H9 (cell line): ENCODE results near the gene DPP3. TPM values are rescaled to one million over a fixed set of nuclear protein-coding genes. Genes with fewer than 3 reads are reported as not detected.

Source experiments
- DNase-seq: peaks from one replicate; pipeline ENCODE4 v3.0.0-alpha.2; 2017
- H2AFZ ChIP-seq: one replicate; pipeline ENCODE4 v1.6.1; 2013; ENCODE audit warnings: mild to moderate bottlenecking, low read length, control low read depth, moderate library complexity
- H2AK5ac ChIP-seq: 2 replicates; pipeline ENCODE4 v1.6.1; 2013; ENCODE audit warnings: low read length, control low read depth, mixed read lengths; ENCODE audit not compliant: insufficient read length
- H2BK120ac ChIP-seq: one replicate; pipeline ENCODE4 v1.6.1; 2013; ENCODE audit warnings: low read depth, mild to moderate bottlenecking, low read length, control low read depth, inconsistent platforms; ENCODE audit not compliant: poor library complexity, severe bottlenecking
- H2BK12ac ChIP-seq: 2 replicates; pipeline ENCODE4 v1.6.1; 2013; ENCODE audit warnings: low read length, control low read depth, mixed read lengths, low read depth; ENCODE audit not compliant: insufficient read length
- H2BK15ac ChIP-seq: 2 replicates; pipeline ENCODE4 v1.6.1; 2013; ENCODE audit warnings: low read depth, low read length, control low read depth
- H2BK20ac ChIP-seq: one replicate; pipeline ENCODE4 v1.6.1; 2013; ENCODE audit warnings: low read depth, mild to moderate bottlenecking, low read length, control low read depth, inconsistent platforms; ENCODE audit not compliant: poor library complexity, severe bottlenecking
- H2BK5ac ChIP-seq: 2 replicates; pipeline ENCODE4 v1.6.1; 2013; ENCODE audit warnings: low read length, control low read depth, mixed read lengths; ENCODE audit not compliant: insufficient read length
- H3K14ac ChIP-seq: 2 replicates; pipeline ENCODE4 v1.6.1; 2013; ENCODE audit warnings: low read length, control low read depth; ENCODE audit not compliant: insufficient read depth
- H3K18ac ChIP-seq: 2 replicates; pipeline ENCODE4 v1.6.1; 2013; ENCODE audit warnings: low read depth, mild to moderate bottlenecking, mixed read lengths, low read length, control low read depth; ENCODE audit not compliant: insufficient read length
- H3K23ac ChIP-seq: 2 replicates; pipeline ENCODE4 v1.6.1; 2013; ENCODE audit warnings: low read length, control low read depth, mixed read lengths, low read depth; ENCODE audit not compliant: insufficient read length
- H3K23me2 ChIP-seq: 2 replicates; pipeline ENCODE4 v1.6.1; 2013; ENCODE audit warnings: low read depth, mild to moderate bottlenecking, mixed read lengths, low read length, control low read depth; ENCODE audit not compliant: insufficient read length, poor library complexity, severe bottlenecking
- H3K27ac ChIP-seq: 2 replicates; pipeline ENCODE4 v1.5.1; 2013; ENCODE audit warnings: low read length, control low read depth, mixed read lengths, low read depth; ENCODE audit not compliant: insufficient read length
- H3K27me3 ChIP-seq: 2 replicates; pipeline ENCODE4 v1.6.1; 2013; ENCODE audit warnings: low read length, control low read depth, inconsistent platforms; ENCODE audit not compliant: insufficient read depth
- H3K4ac ChIP-seq: 2 replicates; pipeline ENCODE4 v1.6.1; 2013; ENCODE audit warnings: low read depth, mild to moderate bottlenecking, control low read depth, inconsistent platforms, low read length, moderate library complexity
- H3K4me1 ChIP-seq: 2 replicates; pipeline ENCODE4 v1.6.1; 2013; ENCODE audit warnings: low read length, control low read depth, inconsistent platforms; ENCODE audit not compliant: insufficient read depth
- H3K4me2 ChIP-seq: 2 replicates; pipeline ENCODE4 v1.6.1; 2013; ENCODE audit warnings: low read length, control low read depth, mixed read lengths; ENCODE audit not compliant: insufficient read length, insufficient read depth
- H3K56ac ChIP-seq: 2 replicates; pipeline ENCODE4 v1.6.1; 2013; ENCODE audit warnings: low read depth, mild to moderate bottlenecking, mixed read lengths, low read length, control low read depth; ENCODE audit not compliant: insufficient read length
- H3K79me1 ChIP-seq: 2 replicates; pipeline ENCODE4 v1.6.1; 2013; ENCODE audit warnings: low read depth, mild to moderate bottlenecking, moderate library complexity, low read length, control low read depth, inconsistent platforms; ENCODE audit not compliant: insufficient read depth, poor library complexity, severe bottlenecking
- H3K79me2 ChIP-seq: 2 replicates; pipeline ENCODE4 v1.6.1; 2013; ENCODE audit warnings: low read length, control low read depth, inconsistent platforms; ENCODE audit not compliant: insufficient read depth
- H3K9ac ChIP-seq: 2 replicates; pipeline ENCODE4 v1.6.1; 2013; ENCODE audit warnings: low read length, control low read depth, mixed read lengths; ENCODE audit not compliant: insufficient read length; ENCODE audit errors: extremely low read depth
- H3K9me3 ChIP-seq: one replicate; pipeline ENCODE4 v1.6.1; 2013; ENCODE audit warnings: low read depth, low read length, inconsistent platforms; ENCODE audit not compliant: control insufficient read depth
- H3T11ph ChIP-seq: one replicate; pipeline ENCODE4 v1.6.1; 2013; ENCODE audit warnings: mild to moderate bottlenecking, low read length, control low read depth, inconsistent platforms
- H4K20me1 ChIP-seq: one replicate; pipeline ENCODE4 v1.6.1; 2013; ENCODE audit not compliant: control insufficient read depth, insufficient read length, insufficient read depth
- H4K5ac ChIP-seq: 2 replicates; pipeline ENCODE4 v1.6.1; 2013; ENCODE audit warnings: low read depth, mild to moderate bottlenecking, mixed read lengths, low read length, control low read depth; ENCODE audit not compliant: insufficient read length
- H4K8ac ChIP-seq: replicated peaks from 2 replicates; pipeline ENCODE4 v1.6.1; 2013; ENCODE audit warnings: low read length, control low read depth, mixed read lengths, low read depth; ENCODE audit not compliant: insufficient read length
- H4K91ac ChIP-seq: 2 replicates; pipeline ENCODE4 v1.6.1; 2013; ENCODE audit warnings: low read depth, mild to moderate bottlenecking, moderate library complexity, mixed read lengths, low read length, control low read depth; ENCODE audit not compliant: insufficient read length
- H3K27ac Mint-ChIP-seq, 3 experiments: 2 replicates in 2 of 3; 3 replicates in 1 of 3; pipeline ENCODE4 v1.8.0; 2020 to 2021; ENCODE audit warnings: mixed read lengths in 3 of 3, mild to moderate bottlenecking in 1 of 3, moderate library complexity in 1 of 3
- H3K27me3 Mint-ChIP-seq: 2 replicates; pipeline ENCODE4 v1.8.0; 2021; ENCODE audit warnings: low read depth, mild to moderate bottlenecking, moderate library complexity, mixed read lengths
- H3K36me3 Mint-ChIP-seq, 3 experiments: 2 replicates in 2 of 3; 3 replicates in 1 of 3; pipeline ENCODE4 v1.8.0; 2020 to 2021; ENCODE audit warnings: low read depth in 3 of 3, mixed read lengths in 3 of 3; ENCODE audit not compliant: insufficient read depth in 1 of 3
- H3K4me1 Mint-ChIP-seq, 2 experiments: 2 replicates each; pipeline ENCODE4 v1.8.0; 2020; ENCODE audit warnings: mixed read lengths in 2 of 2
- H3K4me3 Mint-ChIP-seq, 2 experiments: 2 replicates in 1 of 2; 3 replicates in 1 of 2; pipeline ENCODE4 v1.8.0; 2020 to 2021; ENCODE audit warnings: mild to moderate bottlenecking in 2 of 2, mixed read lengths in 2 of 2, moderate library complexity in 1 of 2
- H3K9me3 Mint-ChIP-seq, 2 experiments: 2 replicates in 1 of 2; 3 replicates in 1 of 2; pipeline ENCODE4 v1.8.0; 2020; ENCODE audit warnings: mild to moderate bottlenecking in 2 of 2, mixed read lengths in 2 of 2, moderate library complexity in 1 of 2
- CTCF ChIP-seq: fragments of 200-600 bp; sonication (generic); conservative IDR thresholded peaks from 3 replicates; pipeline ENCODE4 v1.8.0; 2021; ENCODE audit warnings: antibody characterized with exemption, mild to moderate bottlenecking
- WGBS: extraction: QIAGEN DNeasy Blood & Tissue Kit; methylation state at CpG from one replicate; pipeline ENCODE4 v1.1.7; 2013; ENCODE audit warnings: missing lambda C conversion rate, low lambda C conversion rate, mixed read lengths; ENCODE audit not compliant: insufficient read length; ENCODE audit errors: extremely low coverage; 5-methylcytosine and 5-hydroxymethylcytosine counted together
- total RNA-seq: library from RNA; stranded (reverse); gene quantifications from 2 replicates; pipeline ENCODE4 v1.2.1, GENCODE V29; 2021

Gene DPP3
- total RNA-seq, 1 experiment from 2014 or later: 85.3 TPM

DNA sequence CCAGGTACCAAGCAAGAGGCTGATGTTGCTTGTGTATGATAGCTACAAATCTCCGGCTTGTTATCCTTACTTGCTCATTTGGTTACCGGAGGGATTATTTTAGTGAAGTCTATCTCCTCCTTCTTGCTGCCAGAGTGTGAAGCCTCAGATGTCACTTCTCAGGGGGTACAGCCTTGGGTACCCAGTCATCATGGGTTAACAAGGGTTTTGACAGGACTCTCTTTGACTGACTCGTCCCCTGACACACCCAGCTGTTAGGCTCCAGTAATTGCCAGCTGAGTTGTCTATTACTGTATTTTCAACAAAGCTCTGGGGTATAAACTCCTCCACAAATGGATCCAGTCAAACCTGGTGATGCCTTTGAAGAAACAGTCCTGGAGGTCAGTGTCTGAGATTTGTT is 25.4 kb upstream of the DPP3 start:
- no peaks in the 10 kb centered on the region for H3K27me3 ChIP-seq
- no peak overlapping the region for H2BK20ac ChIP-seq
- H3K9me3 ChIP-seq: peaks cover 7% of the 10 kb centered on the region
- H3K36me3 Mint-ChIP-seq: peaks cover 0 to 5% (median 0%) of the 10 kb centered on the region in 3 experiments; a peak in 2 of 7 replicates
- H3K4me3 Mint-ChIP-seq: no peak overlapping the region
- H3K23ac ChIP-seq: no peak overlapping the region
- no peak overlapping the region for H2BK15ac ChIP-seq
- H3K9ac ChIP-seq: no peak overlapping the region
- no peak overlapping the region for H3K27ac ChIP-seq
- no peak overlapping the region for H2BK12ac ChIP-seq
- no peak overlapping the region for H3K4me2 ChIP-seq
- peaks cover 0 to 12% of the 10 kb centered on the region in 2 experiments; a peak in 2 of 4 replicates for H3K4me1 Mint-ChIP-seq
- H3K23me2 ChIP-seq: no peaks in the 10 kb centered on the region
- H3T11ph ChIP-seq: no peak overlapping the region
- no CpG with 5 or more reads among the region's 3 CpGs for WGBS
- no peak overlapping the region for H3K18ac ChIP-seq
- H3K56ac ChIP-seq: no peak overlapping the region
- no peak overlapping the region for H4K91ac ChIP-seq
- no peak overlapping the region for H3K4ac ChIP-seq
- H3K79me1 ChIP-seq: no peaks in the 10 kb centered on the region
- H3K27me3 Mint-ChIP-seq: peaks cover 18% of the 10 kb centered on the region
- no peak overlapping the region for H3K27ac Mint-ChIP-seq
- no peaks in the 10 kb centered on the region for H3K79me2 ChIP-seq
- H2AFZ ChIP-seq: no peak overlapping the region
- H4K20me1 ChIP-seq: no peaks in the 10 kb centered on the region
- H3K9me3 Mint-ChIP-seq: peaks cover 0 to 6% of the 10 kb centered on the region in 2 experiments; a peak in 1 of 5 replicates
- H3K14ac ChIP-seq: no peak overlapping the region
- no peak for DNase-seq
- TF ChIP-seq CTCF: no peak
- no peak overlapping the region for H2AK5ac ChIP-seq
- H4K8ac ChIP-seq: no peak overlapping the region
- H3K4me1 ChIP-seq: no peaks in the 10 kb centered on the region
- no peak overlapping the region for H2BK120ac ChIP-seq
- no peak overlapping the region for H4K5ac ChIP-seq
- H2BK5ac ChIP-seq: no peak overlapping the region
